ENCODE results near the gene CRP.
"Not testable (repeated sequence)": the region's sequence is repeated elsewhere in the genome, so short reads cannot be mapped to it uniquely, and the experiment has no call there.

The CRP gene

GRCh38 chr1:159699653-159700052, 14.7 kb downstream of the CRP start:
- no peak for DNase-seq (ENCODE audit: low spot score)

GRCh38 chr1:159699246-159699645, 15.1 kb downstream of the CRP start:
- no peak for DNase-seq (ENCODE audit: low spot score)

- no peak for DNase-seq (ENCODE audit: low spot score)
Observed at GRCh38 chr1:159687511-159687910, 26.9 kb downstream of the CRP start.

- no peak for DNase-seq (ENCODE audit: low spot score)
Observed at GRCh38 chr1:159686599-159687299, 27.6 kb downstream of the CRP start.

- DNase-seq (ENCODE audit: low spot score): no peak
Observed at GRCh38 chr1:159678939-159679338, 35.5 kb downstream of the CRP start.

- no peak for DNase-seq (ENCODE audit: low spot score)
Observed at GRCh38 chr1:159675046-159675445, 39.3 kb downstream of the CRP start.

GRCh38 chr1:159672390-159672789, 42.0 kb downstream of the CRP start:
- DNase-seq (ENCODE audit: low spot score): not testable (repeated sequence)

- no peak for DNase-seq (ENCODE audit: low spot score)
Observed at GRCh38 chr1:159669338-159669737, 45.1 kb downstream of the CRP start.

GRCh38 chr1:159668739-159669138, 45.6 kb downstream of the CRP start:
- no peak for DNase-seq (ENCODE audit: low spot score)

GRCh38 chr1:159664247-159664646, 50.1 kb downstream of the CRP start:
- DNase-seq (ENCODE audit: low spot score): no peak

GRCh38 chr1:159663552-159663951, 50.8 kb downstream of the CRP start:
- DNase-seq (ENCODE audit: low spot score): no peak

All from putamen (tissue), 1 donor.